GM12873 (cell line): ENCODE measurements around the gene MRPL55.

Source experiments
- TF ChIP-seq, protein P1 (sequence below): IDR thresholded peaks from 2 replicates; pipeline ENCODE4 v1.5.1; 2012; ENCODE audit warnings: low read depth, mild to moderate bottlenecking, moderate library complexity, low read length, control low read depth; ENCODE audit not compliant: insufficient read depth; ENCODE audit errors: missing control alignments

The MRPL55 gene

GRCh38 chr1:228091084-228091483, 18.0 kb downstream of the MRPL55 start:
- TF ChIP-seq, protein P1, sequence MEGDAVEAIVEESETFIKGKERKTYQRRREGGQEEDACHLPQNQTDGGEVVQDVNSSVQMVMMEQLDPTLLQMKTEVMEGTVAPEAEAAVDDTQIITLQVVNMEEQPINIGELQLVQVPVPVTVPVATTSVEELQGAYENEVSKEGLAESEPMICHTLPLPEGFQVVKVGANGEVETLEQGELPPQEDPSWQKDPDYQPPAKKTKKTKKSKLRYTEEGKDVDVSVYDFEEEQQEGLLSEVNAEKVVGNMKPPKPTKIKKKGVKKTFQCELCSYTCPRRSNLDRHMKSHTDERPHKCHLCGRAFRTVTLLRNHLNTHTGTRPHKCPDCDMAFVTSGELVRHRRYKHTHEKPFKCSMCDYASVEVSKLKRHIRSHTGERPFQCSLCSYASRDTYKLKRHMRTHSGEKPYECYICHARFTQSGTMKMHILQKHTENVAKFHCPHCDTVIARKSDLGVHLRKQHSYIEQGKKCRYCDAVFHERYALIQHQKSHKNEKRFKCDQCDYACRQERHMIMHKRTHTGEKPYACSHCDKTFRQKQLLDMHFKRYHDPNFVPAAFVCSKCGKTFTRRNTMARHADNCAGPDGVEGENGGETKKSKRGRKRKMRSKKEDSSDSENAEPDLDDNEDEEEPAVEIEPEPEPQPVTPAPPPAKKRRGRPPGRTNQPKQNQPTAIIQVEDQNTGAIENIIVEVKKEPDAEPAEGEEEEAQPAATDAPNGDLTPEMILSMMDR: no peak

GRCh38 chr1:228090613-228091081, 18.5 kb downstream of the MRPL55 start:
- TF ChIP-seq, protein P1: no peak

DNA sequence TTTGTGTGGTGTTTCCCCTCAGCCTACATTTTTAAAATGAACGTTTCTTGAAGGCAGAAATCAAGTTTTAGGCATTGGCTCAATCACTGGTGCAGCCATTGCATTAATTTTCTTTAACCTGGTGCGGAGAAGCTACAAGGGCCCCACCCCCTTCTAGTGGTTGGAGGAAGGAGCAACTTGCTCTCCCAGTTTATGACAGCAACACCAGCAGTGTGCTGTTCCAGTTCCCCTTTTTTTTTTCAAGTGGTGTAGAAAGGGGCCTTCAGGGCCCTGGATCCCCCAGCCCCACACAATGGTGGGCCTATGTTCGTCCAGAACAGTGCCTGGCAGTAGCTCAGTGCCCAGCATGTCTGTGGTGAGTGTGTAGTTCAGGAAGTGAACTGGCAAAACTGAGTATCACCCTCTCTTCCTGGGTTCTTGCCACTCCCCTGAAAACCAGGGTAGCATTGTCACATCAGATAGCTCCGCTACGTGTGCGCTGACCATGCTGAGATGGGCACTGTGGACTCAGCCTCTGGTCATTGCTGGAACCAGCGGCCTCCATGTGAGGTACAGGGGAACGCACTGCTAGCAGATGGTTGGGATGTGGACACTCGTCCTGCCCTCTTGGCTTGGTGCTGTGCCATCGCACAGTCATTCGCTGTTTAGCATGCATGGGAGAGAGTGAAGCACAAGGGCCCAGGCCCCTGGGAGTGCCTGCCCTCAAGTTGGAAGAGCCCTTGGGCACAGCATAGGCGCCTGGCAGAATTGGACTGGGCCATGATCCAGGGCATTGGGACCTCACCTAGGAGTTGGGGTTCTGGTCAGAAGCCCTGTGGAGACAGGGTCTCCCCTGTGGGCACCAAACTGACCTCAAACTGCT, 19.3 kb downstream of the MRPL55 start:
- TF ChIP-seq, protein P1: no peak

- TF ChIP-seq, protein P1: no peak
These were observed 20.3 kb downstream of the MRPL55 start for GRCh38 chr1:228088586-228089498.

GRCh38 chr1:228087771-228088251, 21.3 kb downstream of the MRPL55 start:
- TF ChIP-seq, protein P1: no peak

- TF ChIP-seq, protein P1: no peak
These were observed 23.7 kb downstream of the MRPL55 start for GRCh38 chr1:228085287-228085951.

GRCh38 chr1:228084797-228085196, 24.3 kb downstream of the MRPL55 start:
- TF ChIP-seq, protein P1: no peak
